Measurements from ENCODE around the gene GAL3ST2.

Gene GAL3ST2

DNA sequence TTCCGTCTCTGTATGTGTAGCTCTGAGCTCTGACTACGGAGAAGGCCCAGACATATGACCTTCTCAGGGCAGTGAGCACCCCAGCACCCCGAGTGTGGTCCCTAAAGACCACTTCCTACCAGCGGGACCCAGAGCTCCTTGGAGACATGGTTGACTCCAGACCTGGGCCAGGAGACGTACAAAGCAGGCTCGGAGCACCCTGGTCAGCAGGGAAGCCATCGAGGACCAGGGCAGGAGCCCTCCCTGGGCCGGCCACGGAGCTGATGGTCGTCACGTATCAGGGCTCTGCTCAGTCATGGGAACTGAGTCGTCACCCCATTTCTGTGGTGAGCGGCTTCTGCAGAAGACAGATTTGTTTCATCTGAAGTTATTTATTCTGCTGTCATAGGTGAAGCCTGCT lies 19.6 kb downstream of the GAL3ST2 start:
- Histone ChIP-seq H3K9me3 (replicated peaks in 1 of 2; ENCODE audit: control insufficient read depth in 2 of 2, insufficient read depth in 1 of 2, low read depth in 1 of 2, low read length in 2 of 2) (no peaks in the 10 kb centered on the region), H2AK5ac (ENCODE audit: low read depth, low read length) (no peak overlapping the region), H3K79me1 (ENCODE audit: low read depth, low read length) (no peaks in the 10 kb centered on the region), H2BK5ac (ENCODE audit: low read length) (no peak overlapping the region), H3K18ac (ENCODE audit: low read length) (no peak overlapping the region), H3K4me3 (ENCODE audit: low read length in 2 of 2) (no peak overlapping the region), H3K4ac (ENCODE audit: low read length) (no peak overlapping the region), H3K14ac (ENCODE audit: low read length) (no peak overlapping the region), H3K27me3 (ENCODE audit: control insufficient read depth in 3 of 3, insufficient read depth in 3 of 3, low read depth in 1 of 3, low read length in 3 of 3) (no peaks in the 10 kb centered on the region), H2BK12ac (ENCODE audit: low read length) (no peak overlapping the region), H2BK120ac (ENCODE audit: low read depth, low read length) (no peak overlapping the region), H3K9ac (ENCODE audit: low read depth, low read length, poor library complexity) (no peak overlapping the region), H2BK15ac (ENCODE audit: low read length) (no peak overlapping the region), H4K91ac (ENCODE audit: low read depth, low read length, poor library complexity) (no peak overlapping the region), H4K8ac (ENCODE audit: low read depth, low read length) (no peak overlapping the region), H3K27ac (replicated peaks; ENCODE audit: low read length) (no peak overlapping the region), H2AFZ (ENCODE audit: low read length) (no peak overlapping the region), H3K23ac (ENCODE audit: low read depth, low read length, poor library complexity) (peak overlapping the region; percentile 23), H3K36me3 (replicated peaks in 1 of 2; ENCODE audit: control insufficient read depth in 2 of 2, insufficient read depth in 2 of 2, low read length in 2 of 2) (no peaks in the 10 kb centered on the region), H3K4me2 (ENCODE audit: insufficient read depth, low read length, poor library complexity, severe bottlenecking) (no peak overlapping the region), H3K4me1 (ENCODE audit: control insufficient read depth in 2 of 2, insufficient read depth in 1 of 2, low read depth in 1 of 2, low read length in 2 of 2) (no peaks in the 10 kb centered on the region)
- no CpG with 5 or more reads among the region's 13 CpGs for WGBS, 2 donors (ENCODE audit: extremely low coverage in 2 of 2, insufficient read length in 2 of 2, insufficient replicate concordance in 1 of 2)
- DNase-seq (ENCODE audit: low spot score): no peak

DNA sequence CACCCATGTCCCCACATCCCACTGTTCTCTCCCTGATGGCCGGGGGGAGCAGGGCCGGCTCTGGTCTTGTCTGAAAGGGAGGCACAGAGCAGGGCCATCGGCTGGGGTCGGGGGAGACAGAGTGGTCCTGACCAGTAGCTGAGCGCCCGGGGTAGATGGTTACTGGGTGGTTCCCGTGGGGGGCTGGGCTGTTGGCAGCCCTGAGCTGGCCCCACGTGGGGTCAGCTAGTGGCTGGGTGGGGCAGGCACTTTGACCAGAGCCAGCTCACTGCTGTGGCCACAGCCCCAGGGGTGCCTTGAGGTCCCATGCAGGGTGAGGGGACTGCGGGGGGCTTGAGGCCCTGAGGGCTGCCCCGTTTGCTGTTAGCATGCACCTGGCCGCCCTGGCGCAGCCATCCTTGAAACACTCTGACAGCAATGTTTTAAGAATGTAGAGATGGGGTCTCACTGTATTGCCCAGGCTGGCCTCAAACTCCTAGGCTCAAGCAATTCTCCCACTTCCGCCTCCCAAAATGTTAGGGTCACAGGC lies 20.1 kb downstream of the GAL3ST2 start:
- H3K9ac ChIP-seq (ENCODE audit: low read depth, low read length, poor library complexity): no peak overlapping the region

DNA sequence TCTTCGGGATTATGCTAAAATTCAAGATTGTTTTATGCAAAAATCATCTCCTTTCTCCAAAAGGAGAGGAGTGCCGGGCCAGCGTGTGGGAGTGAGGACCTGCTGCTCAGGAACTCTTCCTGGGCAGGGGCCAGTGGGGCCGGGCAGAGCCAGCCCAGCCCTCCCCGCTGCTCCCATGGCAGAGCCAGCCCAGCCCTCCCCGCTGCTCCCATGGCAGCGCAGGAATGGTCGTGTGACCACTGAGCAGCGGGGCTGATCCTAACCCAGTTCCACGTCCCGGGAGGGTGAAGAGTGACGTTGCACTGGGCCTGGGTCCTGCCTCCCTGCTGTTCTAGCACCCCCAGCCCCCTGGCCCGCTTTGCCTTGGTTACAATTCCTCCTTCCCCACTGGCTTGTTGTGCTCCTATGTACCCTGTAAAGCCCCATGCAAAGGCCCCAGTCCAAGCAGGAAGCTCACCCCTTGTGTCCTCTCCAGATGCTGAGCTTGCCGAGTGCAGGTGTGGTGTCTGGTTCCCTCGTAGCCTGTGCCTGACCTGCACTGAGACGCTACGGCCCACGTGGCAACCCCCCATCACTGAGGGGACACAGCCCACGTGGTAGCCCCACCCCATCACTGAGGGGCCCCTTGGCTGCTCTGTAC lies 20.9 kb downstream of the GAL3ST2 start:
- no peak overlapping the region for H3K4ac ChIP-seq (ENCODE audit: low read length)
- no peak for DNase-seq (ENCODE audit: low spot score)
- no peak overlapping the region for H4K91ac ChIP-seq (ENCODE audit: low read depth, low read length, poor library complexity)

More for the DNA sequence above, 20.1 kb downstream of the GAL3ST2 start:
- Histone ChIP-seq H3K14ac (ENCODE audit: low read length) (peak overlapping the region; percentile 56), H3K4me1 (ENCODE audit: control insufficient read depth in 2 of 2, insufficient read depth in 1 of 2, low read depth in 1 of 2, low read length in 2 of 2) (peaks cover 0 to under 1% of the 10 kb centered on the region in 2 donors), H4K91ac (ENCODE audit: low read depth, low read length, poor library complexity) (no peak overlapping the region), H3K9me3 (replicated peaks in 1 of 2; ENCODE audit: control insufficient read depth in 2 of 2, insufficient read depth in 1 of 2, low read depth in 1 of 2, low read length in 2 of 2) (no peaks in the 10 kb centered on the region), H2BK120ac (ENCODE audit: low read depth, low read length) (no peak overlapping the region), H2BK15ac (ENCODE audit: low read length) (peak overlapping the region; percentile 75), H3K4me3 (ENCODE audit: low read length in 2 of 2) (no peak overlapping the region), H2BK5ac (ENCODE audit: low read length) (no peak overlapping the region), H3K4me2 (ENCODE audit: insufficient read depth, low read length, poor library complexity, severe bottlenecking) (no peak overlapping the region), H3K27me3 (ENCODE audit: control insufficient read depth in 3 of 3, insufficient read depth in 3 of 3, low read depth in 1 of 3, low read length in 3 of 3) (no peaks in the 10 kb centered on the region), H4K8ac (ENCODE audit: low read depth, low read length) (no peak overlapping the region), H3K36me3 (replicated peaks in 1 of 2; ENCODE audit: control insufficient read depth in 2 of 2, insufficient read depth in 2 of 2, low read length in 2 of 2) (no peaks in the 10 kb centered on the region), H3K79me1 (ENCODE audit: low read depth, low read length) (peaks cover under 1% of the 10 kb centered on the region), H3K4ac (ENCODE audit: low read length) (no peak overlapping the region), H3K23ac (ENCODE audit: low read depth, low read length, poor library complexity) (peak overlapping the region; percentile 23), H3K18ac (ENCODE audit: low read length) (peak overlapping the region; percentile 64), H2AFZ (ENCODE audit: low read length) (no peak overlapping the region), H2BK12ac (ENCODE audit: low read length) (no peak overlapping the region), H2AK5ac (ENCODE audit: low read depth, low read length) (no peak overlapping the region), H3K27ac (replicated peaks; ENCODE audit: low read length) (no peak overlapping the region)
- no CpG with 5 or more reads among the region's 13 CpGs for WGBS, 2 donors (ENCODE audit: extremely low coverage in 2 of 2, insufficient read length in 2 of 2, insufficient replicate concordance in 1 of 2)
- no peak for DNase-seq (ENCODE audit: low spot score)

DNA sequence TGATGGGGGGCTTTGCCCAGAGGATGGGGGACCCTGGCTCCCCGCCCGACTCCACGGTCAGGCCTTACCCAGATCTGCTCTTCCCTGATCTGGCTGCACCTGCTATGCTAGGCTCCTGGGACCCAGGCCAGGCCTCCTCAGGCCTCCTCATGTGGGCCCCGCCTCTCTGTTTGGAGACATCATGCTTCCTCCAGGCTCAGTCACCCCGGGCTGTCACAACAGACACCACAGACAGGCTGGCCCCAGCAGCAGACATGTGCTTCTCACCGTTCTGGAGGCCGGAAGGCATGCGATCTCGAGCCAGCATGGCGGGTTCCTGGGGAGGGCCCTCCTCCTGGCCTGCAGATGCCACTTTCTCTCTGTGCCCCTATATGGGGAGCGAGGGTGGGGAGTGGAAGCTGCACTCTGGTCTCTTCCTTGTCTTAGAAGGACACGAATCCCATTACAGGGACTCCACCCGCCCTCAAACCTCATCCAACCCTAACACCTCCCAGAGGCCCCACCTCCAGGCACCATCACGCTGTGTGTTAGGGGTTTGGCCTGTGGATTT lies 21.5 kb downstream of the GAL3ST2 start:
- Histone ChIP-seq H3K27ac (replicated peaks; ENCODE audit: low read length) (no peak overlapping the region), H3K4ac (ENCODE audit: low read length) (no peak overlapping the region), H3K4me1 (ENCODE audit: control insufficient read depth in 2 of 2, insufficient read depth in 1 of 2, low read depth in 1 of 2, low read length in 2 of 2) (peaks cover 0 to 4% of the 10 kb centered on the region in 2 donors), H3K4me3 (ENCODE audit: low read length in 2 of 2) (no peak overlapping the region), H4K91ac (ENCODE audit: low read depth, low read length, poor library complexity) (no peak overlapping the region), H3K9me3 (replicated peaks in 1 of 2; ENCODE audit: control insufficient read depth in 2 of 2, insufficient read depth in 1 of 2, low read depth in 1 of 2, low read length in 2 of 2) (no peaks in the 10 kb centered on the region), H2BK5ac (ENCODE audit: low read length) (peak overlapping the region; percentile 66), H3K18ac (ENCODE audit: low read length) (peak overlapping the region; percentile 71), H2BK120ac (ENCODE audit: low read depth, low read length) (no peak overlapping the region), H3K4me2 (ENCODE audit: insufficient read depth, low read length, poor library complexity, severe bottlenecking) (no peak overlapping the region), H3K36me3 (replicated peaks in 1 of 2; ENCODE audit: control insufficient read depth in 2 of 2, insufficient read depth in 2 of 2, low read length in 2 of 2) (no peaks in the 10 kb centered on the region), H3K14ac (ENCODE audit: low read length) (peak overlapping the region; percentile 56), H4K8ac (ENCODE audit: low read depth, low read length) (peak overlapping the region; percentile 65), H3K27me3 (ENCODE audit: control insufficient read depth in 3 of 3, insufficient read depth in 3 of 3, low read depth in 1 of 3, low read length in 3 of 3) (peaks cover 0 to 3% (median 0%) of the 10 kb centered on the region in 3 experiments), H2BK12ac (ENCODE audit: low read length) (peak overlapping the region; percentile 58), H2AFZ (ENCODE audit: low read length) (peak overlapping the region; percentile 17), H3K23ac (ENCODE audit: low read depth, low read length, poor library complexity) (peak overlapping the region; percentile 80), H3K9ac (ENCODE audit: low read depth, low read length, poor library complexity) (peak overlapping the region; percentile 21), H2BK15ac (ENCODE audit: low read length) (peak overlapping the region; percentile 11), H3K79me1 (ENCODE audit: low read depth, low read length) (peaks cover 5% of the 10 kb centered on the region), H2AK5ac (ENCODE audit: low read depth, low read length) (peak overlapping the region; percentile 84)
- no peak for DNase-seq (ENCODE audit: low spot score)
- WGBS, 2 donors (ENCODE audit: extremely low coverage in 2 of 2, insufficient read length in 2 of 2, insufficient replicate concordance in 1 of 2): no CpG with 5 or more reads among the region's 14 CpGs

More for the DNA sequence above, 20.9 kb downstream of the GAL3ST2 start:
- Histone ChIP-seq H2BK12ac (ENCODE audit: low read length) (peak overlapping the region; percentile 58), H3K14ac (ENCODE audit: low read length) (peak overlapping the region; percentile 56), H3K9me3 (replicated peaks in 1 of 2; ENCODE audit: control insufficient read depth in 2 of 2, insufficient read depth in 1 of 2, low read depth in 1 of 2, low read length in 2 of 2) (no peaks in the 10 kb centered on the region), H3K23ac (ENCODE audit: low read depth, low read length, poor library complexity) (peak overlapping the region; percentile 80), H3K4me1 (ENCODE audit: control insufficient read depth in 2 of 2, insufficient read depth in 1 of 2, low read depth in 1 of 2, low read length in 2 of 2) (peaks cover 0 to 4% of the 10 kb centered on the region in 2 donors), H3K79me1 (ENCODE audit: low read depth, low read length) (peaks cover 3% of the 10 kb centered on the region), H4K8ac (ENCODE audit: low read depth, low read length) (no peak overlapping the region), H3K4me2 (ENCODE audit: insufficient read depth, low read length, poor library complexity, severe bottlenecking) (no peak overlapping the region), H3K36me3 (replicated peaks in 1 of 2; ENCODE audit: control insufficient read depth in 2 of 2, insufficient read depth in 2 of 2, low read length in 2 of 2) (no peaks in the 10 kb centered on the region), H3K18ac (ENCODE audit: low read length) (peak overlapping the region; percentile 64), H2BK15ac (ENCODE audit: low read length) (peak overlapping the region; percentile 11), H2BK120ac (ENCODE audit: low read depth, low read length) (no peak overlapping the region), H3K4me3 (ENCODE audit: low read length in 2 of 2) (no peak overlapping the region), H3K9ac (ENCODE audit: low read depth, low read length, poor library complexity) (peak overlapping the region; percentile 21), H2AFZ (ENCODE audit: low read length) (no peak overlapping the region), H3K27ac (replicated peaks; ENCODE audit: low read length) (no peak overlapping the region), H3K27me3 (ENCODE audit: control insufficient read depth in 3 of 3, insufficient read depth in 3 of 3, low read depth in 1 of 3, low read length in 3 of 3) (no peaks in the 10 kb centered on the region), H2BK5ac (ENCODE audit: low read length) (peak overlapping the region; percentile 66), H2AK5ac (ENCODE audit: low read depth, low read length) (peak overlapping the region; percentile 84)
- WGBS, 2 donors (ENCODE audit: extremely low coverage in 2 of 2, insufficient read length in 2 of 2, insufficient replicate concordance in 1 of 2): no CpG with 5 or more reads among the region's 19 CpGs

All from neuronal stem cell (in vitro differentiated cells).